ENCODE data around the gene SPDEF.

Gene SPDEF

DNA sequence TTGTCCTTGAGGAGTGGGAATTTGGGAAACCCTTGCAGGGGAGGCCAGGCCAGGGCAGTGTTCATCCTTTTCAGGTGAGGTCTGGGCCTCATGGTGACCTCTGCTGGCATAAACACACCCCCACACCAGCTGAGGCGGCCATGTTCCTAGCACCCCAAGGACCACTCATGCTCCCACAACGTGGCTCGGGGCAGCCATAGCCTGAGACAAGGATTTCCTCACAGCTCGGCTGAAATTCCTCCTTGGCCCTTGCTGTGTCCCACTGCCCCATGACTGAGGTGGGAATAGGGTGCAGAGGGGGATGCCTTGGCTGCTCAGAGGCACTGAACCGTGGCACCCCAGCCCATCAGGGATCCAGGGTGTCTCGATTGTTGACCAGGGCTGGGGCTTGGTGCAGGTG is 27.3 kb upstream of the SPDEF start:
- DNase-seq: no peak

DNA sequence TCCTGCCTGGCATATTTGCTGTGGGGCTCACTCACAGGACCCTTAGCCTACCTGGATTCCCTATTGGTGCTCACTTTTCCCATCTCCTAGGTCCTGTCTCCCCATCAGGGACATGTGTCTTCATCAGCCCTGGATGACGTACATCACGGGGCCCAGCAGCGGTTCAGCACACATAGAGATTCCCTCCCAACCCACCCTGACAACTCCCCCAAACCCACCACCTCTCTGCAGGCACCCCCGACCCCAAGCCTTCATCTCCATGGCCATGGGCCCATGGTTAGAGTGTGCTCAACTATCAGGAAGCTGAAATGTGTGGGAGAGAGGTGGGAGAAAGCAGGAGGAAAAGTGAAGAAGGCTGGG is 25.4 kb upstream of the SPDEF start:
- DNase-seq: no peak

DNA sequence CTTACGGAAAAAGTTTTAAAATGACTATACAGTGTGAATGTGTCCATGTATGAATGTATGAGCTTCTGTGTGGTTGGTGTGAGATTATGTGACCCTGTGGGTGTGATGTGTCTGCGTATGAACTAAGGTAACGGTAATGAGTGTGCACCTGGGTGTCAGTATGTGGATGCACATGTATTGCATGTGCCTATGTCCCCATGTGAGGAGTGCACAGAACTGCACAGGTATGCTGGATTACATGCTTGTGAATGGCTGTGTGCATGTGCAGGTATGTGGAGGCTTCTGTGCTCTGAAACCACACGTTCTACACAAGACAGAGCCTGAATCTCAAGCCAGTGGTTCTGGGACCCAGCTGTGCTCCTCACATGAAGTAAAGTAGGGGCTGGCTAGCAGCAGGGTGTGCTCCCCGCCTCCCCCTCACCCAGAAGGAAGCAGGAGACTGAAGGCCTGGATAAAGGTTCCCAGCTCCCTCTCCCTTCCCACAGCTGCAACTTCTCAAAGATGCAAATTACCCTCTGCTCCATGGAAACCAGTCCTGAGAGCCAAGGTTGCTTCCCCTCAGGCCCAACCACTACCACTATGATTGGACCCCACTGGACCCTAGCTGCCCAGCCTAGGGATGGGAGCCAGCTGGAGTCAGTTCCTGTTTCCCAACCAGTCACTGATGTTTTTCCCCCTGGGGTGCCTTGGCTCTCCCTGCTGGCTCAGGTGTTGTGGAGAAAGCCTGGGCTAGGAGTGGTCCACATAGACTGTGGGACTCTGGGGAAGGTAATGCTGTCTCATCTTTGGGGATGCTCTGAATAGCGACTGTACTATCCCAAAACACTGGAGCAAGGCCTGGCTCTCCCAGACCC is 24.8 kb upstream of the SPDEF start:
- DNase-seq: no peak

DNA sequence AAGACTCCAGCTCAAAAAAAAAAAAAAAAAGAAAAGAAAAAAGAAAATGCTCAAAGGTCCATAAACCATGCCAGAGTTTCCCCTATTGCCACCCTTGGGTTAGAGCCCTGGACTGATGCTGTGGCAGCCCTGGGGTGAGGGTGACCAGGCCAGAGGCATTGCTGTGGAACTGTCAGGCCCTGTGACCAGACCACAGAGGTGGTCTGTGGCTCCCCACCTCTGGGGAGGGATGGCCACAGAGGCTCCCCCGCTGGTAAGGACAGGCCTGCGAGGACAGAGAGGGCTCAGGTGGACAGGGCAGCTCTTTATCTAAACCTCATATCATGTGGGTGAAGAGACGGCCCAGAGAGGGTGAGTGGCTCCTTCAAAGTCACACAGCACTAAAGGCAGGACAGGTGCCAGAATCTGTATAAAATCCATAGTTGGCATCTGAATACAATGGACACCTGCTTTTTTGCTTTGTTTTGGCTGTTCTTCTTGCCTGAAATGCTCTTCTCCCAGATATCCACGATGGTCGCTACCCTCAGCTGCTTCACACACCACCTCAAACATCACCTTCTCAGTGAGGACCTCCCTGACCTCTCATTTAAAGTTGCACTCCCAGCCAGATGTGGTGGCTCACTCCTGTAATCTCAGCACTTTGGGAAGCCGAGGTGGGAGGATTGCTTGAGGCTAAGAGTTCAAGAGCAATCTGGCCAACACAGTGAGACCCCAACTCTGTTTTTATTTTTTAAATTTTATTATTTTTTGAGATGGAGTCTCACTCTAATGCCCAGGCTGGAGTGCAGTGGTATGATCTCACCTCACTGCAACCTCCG is 22.5 kb upstream of the SPDEF start:
- no peak for DNase-seq

DNA sequence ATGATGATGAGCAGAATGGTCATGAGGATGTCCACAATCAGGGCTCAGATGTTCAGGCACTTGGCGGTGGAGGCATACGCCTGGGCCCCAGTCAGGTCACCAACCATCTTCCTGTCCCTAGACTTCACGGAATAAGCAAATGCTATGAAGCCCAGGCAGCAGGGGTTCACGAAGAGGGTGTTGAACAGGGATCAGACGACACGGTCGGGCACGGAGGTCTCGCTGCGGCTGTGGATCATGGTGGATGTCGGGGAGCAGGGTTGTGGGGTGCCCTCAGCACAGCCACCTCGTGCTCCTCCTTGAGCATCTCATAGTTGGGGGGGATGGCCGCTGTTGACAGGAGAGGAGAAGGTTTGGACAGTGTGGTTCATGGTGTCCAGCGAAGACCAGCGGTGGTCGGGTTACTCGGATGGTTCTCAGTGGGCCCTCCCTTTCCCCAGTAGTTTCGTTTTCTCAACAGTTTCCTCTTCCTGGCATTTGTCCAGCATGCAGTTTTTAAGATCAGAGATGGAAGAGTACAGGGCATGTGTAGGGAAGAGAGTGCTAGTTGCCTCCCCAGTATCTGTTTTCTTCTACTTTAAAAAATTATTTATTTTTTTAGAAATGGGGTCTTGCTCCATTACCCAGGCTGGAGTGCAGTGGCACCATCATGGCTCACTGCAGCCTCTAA is 20.3 kb upstream of the SPDEF start:
- no peak for DNase-seq

DNA sequence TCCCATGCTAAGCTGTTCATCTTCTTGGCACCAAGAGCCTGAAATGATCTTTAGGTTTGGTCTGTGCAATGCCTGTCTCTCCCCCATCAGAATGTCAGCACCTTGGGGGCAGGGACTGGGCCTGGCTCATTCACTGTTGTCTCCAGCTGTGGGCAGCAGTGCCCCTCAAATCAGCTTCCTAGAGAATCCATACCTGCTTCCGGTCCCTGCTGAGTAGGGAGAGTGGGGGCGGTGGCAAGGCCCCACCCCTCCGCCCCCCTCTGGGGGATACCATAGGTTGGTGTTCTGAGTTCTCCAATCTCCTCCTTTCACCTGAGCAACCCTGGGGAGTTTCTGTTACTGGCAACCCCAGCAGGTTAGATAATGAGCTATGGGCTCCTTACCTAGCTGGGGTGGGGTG is 19.2 kb upstream of the SPDEF start:
- DNase-seq: no peak

DNA sequence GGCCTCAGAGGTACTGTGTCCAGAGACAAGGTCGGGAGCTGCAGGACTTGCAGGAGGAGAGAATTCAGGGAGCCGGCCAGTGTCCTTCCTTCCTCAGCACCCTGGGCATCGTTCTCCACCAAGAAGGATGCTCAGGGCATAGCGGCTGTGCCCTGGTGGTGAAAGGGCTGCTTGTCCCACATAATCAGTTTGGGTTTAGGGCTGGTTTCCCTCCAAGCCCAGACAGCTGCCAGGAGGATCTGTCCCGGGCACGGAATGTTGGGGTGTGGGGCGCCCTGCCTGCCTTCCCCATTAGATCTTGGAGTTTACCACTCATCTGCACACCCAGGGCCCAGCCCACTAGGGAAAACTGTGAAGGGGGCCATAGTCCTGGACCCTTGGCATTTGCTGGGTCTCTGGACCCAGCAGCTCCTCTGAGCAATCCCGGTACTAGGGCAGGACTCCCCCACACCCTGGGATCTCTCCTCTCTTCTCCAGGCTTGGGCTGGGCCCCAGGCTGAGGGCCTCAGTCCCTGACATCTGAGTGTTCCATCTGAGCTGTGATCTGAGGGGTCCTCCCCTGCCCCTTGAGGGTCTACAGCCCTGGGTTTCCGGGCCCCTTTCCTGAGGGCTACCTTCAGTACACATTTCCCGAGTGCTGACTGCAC is 18.6 kb upstream of the SPDEF start:
- no peak for DNase-seq

DNA sequence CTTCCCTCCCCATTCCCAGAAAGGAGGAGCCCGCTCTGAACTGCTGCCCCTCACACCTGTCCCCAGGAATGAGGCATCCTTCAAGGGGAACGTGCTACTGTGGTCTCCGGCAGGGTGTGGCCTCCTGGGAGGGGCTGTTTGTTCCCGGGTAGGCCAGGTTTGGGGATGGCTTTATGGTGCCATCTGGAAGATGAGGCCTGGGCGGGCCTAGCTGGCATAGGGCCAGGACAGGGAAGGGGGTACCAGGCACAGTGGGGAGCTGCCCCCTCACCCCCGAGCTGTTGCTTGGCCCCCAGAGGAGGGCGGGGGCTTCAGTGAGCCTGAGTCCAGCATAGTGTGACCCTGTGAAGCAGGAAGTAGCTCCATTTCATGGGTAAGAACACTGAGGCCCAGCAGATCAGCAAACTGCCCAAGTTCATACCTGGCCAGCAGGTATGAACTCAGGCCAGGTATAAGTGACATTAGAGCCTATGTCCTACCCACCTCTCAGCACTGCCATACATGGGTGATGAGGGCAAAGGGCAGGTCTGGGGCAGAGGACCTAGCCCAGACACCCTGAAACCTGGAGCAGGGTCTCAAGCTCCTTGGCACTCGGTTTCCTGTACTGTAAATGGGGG is 17.5 kb upstream of the SPDEF start:
- DNase-seq: no peak

DNA sequence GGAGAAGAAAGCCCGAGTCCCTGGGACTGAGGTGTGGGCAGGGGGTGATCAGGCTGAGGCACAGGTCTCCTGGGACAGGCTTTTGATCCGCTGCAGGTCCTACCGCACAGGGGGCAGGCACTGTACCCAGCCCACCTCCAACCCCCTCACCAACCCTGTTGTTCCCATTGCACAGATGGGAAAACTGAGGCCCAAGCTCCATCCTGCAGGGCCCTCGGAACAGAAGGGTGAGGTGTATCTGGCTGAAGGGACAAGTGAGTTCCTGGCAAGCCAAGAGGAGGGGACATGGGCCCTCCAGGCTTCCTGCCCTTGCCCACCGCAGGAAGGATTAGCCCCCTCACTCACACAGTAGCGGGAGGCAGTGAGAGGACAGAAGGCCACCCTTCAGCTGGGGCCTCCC is 16.5 kb upstream of the SPDEF start:
- no peak for DNase-seq

DNA sequence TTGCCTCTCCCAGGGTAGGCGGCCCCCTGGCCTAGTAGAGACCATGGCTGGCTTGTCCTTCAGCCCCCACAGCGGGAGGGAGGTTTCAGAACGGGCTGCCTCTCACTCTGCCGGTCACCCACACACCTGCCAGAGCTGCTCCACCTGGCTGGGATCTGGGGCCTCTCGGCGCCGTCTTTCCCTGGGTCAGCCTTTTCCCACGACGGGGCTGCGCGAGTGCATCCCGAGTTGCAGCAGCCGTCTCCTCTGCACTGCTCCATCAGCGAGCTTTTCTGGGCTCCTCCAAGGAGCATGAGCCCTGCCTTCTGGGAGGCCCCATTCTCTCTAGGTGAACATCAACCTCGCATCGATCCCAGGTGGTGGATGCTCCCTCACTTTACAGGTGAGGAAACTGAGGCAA is 15.9 kb upstream of the SPDEF start:
- DNase-seq: no peak

DNA sequence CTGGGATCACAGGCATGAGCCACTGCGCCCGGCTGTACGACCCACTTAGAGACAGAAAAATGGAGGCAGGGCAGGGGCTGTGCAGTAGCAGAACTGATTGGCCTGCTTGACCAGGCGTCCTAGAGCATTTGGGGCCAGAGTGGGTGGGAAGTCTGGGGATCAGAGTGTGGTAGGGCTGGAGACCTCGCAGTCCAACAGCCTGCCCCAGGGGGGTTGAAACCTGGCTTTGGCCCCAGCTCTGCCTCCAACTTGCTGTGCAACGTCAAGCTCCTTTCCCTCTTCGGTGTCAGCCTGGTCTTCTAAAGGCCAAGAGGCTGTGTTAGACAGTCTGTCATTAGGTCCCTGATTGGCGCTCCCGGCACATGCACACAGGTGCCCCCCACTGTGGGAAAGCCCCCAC is 15.3 kb upstream of the SPDEF start:
- DNase-seq: no peak

DNA sequence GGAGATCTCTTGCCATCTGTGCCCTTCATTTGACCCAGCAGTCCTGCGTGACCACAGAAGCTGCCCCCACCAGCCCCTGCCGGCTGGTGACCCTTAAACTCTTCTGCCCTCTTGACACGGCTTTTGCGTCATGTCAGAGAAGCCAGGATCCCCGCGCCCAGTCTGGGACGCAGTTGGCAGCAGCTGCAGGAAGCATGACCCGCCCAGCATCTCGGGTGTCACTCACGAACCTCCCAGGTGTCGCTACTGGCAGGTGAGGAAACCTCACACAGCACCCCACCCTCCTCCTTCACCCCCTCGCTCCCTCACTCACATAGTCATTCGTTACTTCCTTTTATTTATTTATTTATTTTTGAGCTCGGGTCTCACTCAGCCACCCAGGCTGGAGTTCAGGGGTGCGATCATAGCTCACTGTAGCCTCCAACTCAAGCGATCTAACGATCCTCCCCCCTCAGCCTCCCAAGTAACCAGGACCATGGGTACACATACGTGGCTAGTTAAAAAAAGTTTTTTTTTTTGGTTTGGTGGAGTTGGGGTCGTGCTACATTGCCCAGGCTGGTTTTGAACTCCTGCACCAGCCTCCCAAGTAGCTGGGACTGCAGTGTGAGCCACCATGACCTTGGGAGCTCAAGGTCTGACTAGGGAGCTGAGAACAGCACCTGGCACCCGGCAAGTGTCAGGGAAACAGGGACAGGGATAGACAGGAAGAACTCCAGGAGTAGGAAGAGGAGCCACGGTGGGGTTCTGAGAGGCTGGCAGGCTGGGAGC is 14.1 kb upstream of the SPDEF start:
- DNase-seq: no peak

DNA sequence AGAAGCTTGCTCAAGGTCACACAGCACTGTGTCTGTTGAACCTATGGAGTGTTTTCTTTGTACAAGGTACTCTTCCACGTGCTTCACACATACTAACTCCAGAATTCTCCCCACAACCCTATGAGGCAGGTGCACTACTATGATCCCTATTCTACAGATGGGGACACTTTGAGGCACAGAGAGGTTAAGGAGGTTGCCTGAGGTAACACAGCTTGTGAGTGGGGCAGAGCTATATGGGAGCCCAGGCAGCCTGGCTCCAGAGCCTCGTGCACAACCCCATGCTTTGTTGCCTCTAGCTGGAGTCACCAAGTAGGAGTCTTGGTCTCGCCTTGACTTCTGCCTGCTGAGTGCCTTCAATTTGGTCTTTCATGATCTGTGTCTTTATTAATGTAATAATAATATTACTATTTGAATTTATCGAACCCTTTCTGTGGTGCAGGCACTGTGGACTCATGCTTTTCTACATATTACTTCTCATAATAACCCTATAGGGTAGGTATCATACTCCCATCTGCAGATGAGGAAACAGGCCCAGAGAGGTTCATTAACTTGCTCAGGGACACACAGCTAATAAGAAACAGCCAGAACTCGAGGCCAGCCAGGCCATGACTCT is 13.3 kb upstream of the SPDEF start:
- DNase-seq: no peak

DNA sequence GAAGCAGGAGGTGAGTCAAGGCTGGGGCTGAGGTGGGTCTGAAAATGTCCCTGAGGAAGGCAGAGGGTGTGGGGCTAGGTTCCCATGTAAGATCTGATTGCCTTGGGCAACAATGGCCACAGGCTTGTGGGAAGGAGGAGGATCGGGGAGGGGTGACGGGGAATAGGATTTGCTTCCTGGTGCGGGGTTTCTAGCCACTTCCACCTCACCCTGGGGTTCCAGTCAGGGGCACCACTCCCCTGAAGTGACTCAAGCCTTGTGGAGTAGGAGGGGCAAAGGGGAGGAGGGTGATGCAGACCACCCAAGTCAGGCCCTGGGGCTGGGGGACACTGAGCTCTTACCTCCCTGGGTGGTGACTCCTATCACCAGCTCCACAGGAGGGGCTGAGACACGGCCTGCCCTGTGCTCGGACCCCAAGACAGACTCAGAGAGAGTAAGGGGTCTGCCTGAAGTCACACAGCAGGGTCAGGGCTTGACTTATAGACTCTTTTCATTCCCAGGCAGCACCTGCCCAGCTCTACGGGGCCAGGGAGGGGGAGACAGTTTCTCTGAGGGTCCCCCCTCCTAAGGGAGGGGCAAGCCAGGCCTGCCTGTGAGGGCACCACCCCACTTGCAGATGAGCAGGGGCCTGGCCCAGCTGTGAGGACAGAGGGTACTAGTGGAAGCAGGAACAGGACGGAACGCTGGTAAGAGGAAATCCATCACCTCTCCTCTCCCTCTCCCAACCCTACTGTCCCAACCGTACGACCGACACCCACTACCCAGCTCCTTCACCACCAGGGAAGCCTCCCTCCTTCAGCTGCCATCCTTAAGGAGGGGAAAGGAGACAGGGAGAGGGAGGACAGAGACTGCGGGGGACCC is 12.4 kb upstream of the SPDEF start:
- DNase-seq: no peak

DNA sequence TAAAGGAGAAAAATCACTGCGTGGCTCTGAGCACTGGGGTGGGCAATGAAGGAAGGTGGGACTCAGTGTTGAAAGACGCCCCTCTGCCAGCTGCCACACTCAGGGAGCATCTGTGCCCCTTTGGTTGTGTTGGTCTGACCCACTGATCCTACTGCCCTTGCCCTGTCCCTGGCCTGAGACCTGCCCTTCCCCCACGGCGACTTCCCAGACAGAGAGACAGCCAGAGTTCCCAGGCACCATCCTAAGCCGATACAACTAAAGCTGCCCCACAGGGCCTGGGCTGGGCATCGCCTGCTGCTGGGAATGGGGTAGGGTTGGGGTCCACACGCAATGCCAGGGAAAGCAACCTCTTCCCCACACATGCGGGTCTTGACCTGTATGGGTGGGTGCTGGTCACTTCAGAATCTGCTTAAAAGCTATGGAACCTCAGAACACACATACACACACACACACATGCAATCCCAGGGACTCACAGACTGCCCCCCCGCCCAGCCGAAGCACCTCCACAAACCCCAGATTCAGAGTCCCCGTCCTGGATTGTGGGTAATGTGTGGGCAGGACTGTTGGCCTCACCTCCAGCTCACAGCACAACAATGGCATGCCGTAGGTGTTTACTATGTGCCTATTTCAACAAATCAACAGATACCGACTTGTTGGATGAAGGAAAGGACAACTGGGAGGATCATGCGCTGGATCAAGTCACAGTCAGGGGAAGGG is 10.9 kb upstream of the SPDEF start:
- DNase-seq: no peak

DNA sequence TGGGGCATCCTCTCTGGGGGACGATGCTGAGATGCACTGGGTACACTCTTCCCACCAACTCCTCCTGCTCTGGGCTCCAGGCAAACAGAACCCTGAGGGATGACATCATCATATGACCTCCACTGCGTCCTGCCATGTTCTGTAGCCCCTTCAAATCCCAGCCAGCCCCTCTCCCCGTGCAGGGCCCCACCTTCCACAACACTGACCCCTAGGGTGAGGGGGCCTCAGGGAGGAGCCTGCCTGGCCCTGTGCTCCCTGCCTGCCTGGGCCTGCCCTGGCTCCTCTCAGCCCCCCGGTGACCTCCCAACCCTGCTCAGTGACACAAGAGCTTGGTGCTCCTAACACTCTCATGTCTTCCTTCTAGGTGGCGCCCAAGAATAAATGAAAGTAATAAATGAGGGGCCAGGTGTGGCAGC is 9.6 kb upstream of the SPDEF start:
- DNase-seq: no peak

DNA sequence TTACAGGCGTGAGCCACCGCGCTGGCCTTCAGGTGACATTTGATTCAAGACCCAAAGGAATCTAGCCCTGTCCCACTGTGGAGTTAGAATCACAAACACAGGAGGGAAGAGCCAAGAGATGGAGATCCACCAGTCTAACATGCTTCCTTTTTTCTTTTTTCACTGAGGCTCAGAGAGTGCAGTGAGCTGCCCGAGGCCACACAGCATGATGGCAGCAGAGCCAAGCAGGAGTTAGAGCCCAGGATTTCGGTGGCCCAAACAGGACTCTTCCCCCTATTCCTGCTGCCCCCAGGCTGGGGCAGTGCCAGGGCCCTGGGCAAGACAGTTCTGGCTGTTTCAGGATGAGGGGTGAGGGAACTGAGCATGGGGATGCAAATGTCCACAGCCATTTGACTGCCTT is 8.1 kb upstream of the SPDEF start:
- DNase-seq: no peak

DNA sequence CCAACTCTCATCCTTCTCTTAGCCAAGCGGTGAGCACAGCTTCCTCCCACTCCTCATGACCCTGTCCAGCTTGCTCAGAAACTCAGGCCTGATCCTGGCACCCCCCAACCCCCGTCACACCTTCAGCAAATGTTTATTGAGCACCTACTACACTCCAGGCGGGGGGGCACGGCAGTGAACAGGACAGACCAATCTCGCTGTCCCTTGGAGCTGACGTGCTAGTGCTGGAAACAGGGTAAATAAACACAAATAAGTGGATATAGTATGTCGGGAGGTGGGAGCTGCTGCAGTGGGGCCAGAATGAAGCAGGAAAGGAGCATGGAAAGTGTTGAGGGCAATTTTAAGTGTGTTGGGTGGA is 7.4 kb upstream of the SPDEF start:
- DNase-seq: no peak

DNA sequence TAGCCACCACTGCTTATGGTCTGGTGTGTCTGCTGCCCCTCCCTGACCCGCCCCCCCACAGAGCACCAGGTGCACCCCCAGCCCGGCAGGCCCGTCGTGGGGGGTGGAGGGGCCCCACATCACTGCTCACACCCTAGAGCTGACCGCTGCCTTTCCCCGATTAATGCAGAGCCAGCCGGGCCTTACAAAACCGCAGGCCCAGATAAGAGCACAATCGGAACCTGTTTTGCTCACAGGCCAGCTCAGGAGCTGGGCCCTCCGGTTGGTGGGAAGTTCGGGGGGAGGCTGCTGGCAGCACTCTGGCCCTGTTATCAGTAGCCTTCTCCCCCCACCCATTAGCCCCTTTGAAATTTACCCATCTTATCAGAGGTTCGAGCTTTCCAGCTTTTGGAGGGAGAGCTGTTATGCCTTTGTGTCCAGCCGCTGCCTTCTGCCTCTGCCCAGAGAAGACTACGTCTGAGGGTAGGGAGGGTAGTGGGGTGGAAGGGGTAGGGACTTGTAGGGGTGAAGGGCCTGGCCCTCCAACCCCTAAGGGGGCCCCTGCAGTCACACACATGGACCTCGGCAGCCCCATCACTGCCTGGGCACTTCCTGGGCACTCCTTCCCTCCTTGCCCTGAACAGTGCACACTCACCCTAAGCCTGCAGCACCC is 6.9 kb upstream of the SPDEF start:
- no peak for DNase-seq

DNA sequence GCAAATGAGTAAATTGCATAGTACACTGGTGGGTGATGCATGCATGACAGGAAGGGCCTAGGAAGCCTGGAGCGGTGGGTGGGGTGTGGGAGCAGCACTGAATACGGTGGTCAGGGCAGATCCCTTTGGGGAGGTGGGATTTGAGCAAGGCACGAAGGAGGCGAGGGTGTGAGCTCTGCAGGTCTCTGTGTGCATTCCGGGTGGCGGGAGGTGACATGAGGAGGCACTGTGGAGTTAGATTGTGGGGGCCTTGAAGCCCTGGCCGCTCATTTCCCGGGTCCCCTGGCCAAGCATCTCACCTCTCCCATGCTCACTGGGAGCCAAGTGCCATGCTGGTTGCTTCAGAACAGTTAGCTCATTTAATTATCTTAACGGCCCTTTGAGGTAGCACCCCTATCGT is 6.2 kb upstream of the SPDEF start:
- no peak for DNase-seq

Data from SIG-M5 (cell line).